Glutamatergic neuron (in vitro differentiated cells): ENCODE measurements around the gene INTS4. TPM values are rescaled to one million over a fixed set of nuclear protein-coding genes. Genes with fewer than 3 reads are reported as not detected.

Experiments
- DNase-seq: peaks from one replicate; pipeline ENCODE4 v3.0.0; 2022
- H3K27ac Mint-ChIP-seq: one replicate; pipeline ENCODE4 v1.8.0; 2020; ENCODE audit warnings: mild to moderate bottlenecking, mixed read lengths, inconsistent platforms; ENCODE audit not compliant: unreplicated experiment
- H3K27me3 Mint-ChIP-seq: one replicate; pipeline ENCODE4 v1.8.0; 2020; ENCODE audit warnings: mild to moderate bottlenecking, moderate library complexity, mixed read lengths, inconsistent platforms; ENCODE audit not compliant: unreplicated experiment
- H3K36me3 Mint-ChIP-seq: one replicate; pipeline ENCODE4 v1.8.0; 2020; ENCODE audit warnings: mild to moderate bottlenecking, mixed read lengths, inconsistent platforms; ENCODE audit not compliant: unreplicated experiment
- H3K4me1 Mint-ChIP-seq: one replicate; pipeline ENCODE4 v1.8.0; 2020; ENCODE audit warnings: mild to moderate bottlenecking, low read depth, mixed read lengths, inconsistent platforms; ENCODE audit not compliant: unreplicated experiment
- H3K4me3 Mint-ChIP-seq: one replicate; pipeline ENCODE4 v1.8.0; 2020; ENCODE audit warnings: mild to moderate bottlenecking, mixed read lengths, inconsistent platforms; ENCODE audit not compliant: unreplicated experiment
- H3K9me3 Mint-ChIP-seq: one replicate; pipeline ENCODE4 v1.8.0; 2020; ENCODE audit warnings: mild to moderate bottlenecking, moderate library complexity, mixed read lengths, inconsistent platforms; ENCODE audit not compliant: unreplicated experiment
- total RNA-seq: library from RNA; stranded (reverse); fragmentation: NEBNext Ultra II Directional; extraction: Animal tissue kit (Norgen Biotek cat#: 25700); gene quantifications from one replicate; pipeline ENCODE4 v1.2.1, GENCODE V29; 2021; ENCODE audit not compliant: unreplicated experiment
- TF ChIP-seq, protein P1 (sequence below): fragments of 200-600 bp; sonication (generic); IDR thresholded peaks from one replicate; pipeline ENCODE4 v1.5.0; 2021; ENCODE audit not compliant: partially characterized antibody, unreplicated experiment

Gene INTS4
- total RNA-seq, 1 donor from 2014 or later = 39.9 TPM

- TF ChIP-seq, protein P1, sequence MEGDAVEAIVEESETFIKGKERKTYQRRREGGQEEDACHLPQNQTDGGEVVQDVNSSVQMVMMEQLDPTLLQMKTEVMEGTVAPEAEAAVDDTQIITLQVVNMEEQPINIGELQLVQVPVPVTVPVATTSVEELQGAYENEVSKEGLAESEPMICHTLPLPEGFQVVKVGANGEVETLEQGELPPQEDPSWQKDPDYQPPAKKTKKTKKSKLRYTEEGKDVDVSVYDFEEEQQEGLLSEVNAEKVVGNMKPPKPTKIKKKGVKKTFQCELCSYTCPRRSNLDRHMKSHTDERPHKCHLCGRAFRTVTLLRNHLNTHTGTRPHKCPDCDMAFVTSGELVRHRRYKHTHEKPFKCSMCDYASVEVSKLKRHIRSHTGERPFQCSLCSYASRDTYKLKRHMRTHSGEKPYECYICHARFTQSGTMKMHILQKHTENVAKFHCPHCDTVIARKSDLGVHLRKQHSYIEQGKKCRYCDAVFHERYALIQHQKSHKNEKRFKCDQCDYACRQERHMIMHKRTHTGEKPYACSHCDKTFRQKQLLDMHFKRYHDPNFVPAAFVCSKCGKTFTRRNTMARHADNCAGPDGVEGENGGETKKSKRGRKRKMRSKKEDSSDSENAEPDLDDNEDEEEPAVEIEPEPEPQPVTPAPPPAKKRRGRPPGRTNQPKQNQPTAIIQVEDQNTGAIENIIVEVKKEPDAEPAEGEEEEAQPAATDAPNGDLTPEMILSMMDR = no peak
- no peak overlapping the region for H3K27ac Mint-ChIP-seq
- no peak overlapping the region for H3K4me3 Mint-ChIP-seq
- H3K27me3 Mint-ChIP-seq = peaks cover 5% of the 10 kb centered on the region
- no peaks in the 10 kb centered on the region for H3K9me3 Mint-ChIP-seq
- H3K4me1 Mint-ChIP-seq = peaks cover 2% of the 10 kb centered on the region
- no peak for DNase-seq
- no peaks in the 10 kb centered on the region for H3K36me3 Mint-ChIP-seq
These were observed 16.8 kb upstream of the INTS4 start for GRCh38 chr11:78011301-78011700.

- Mint-ChIP-seq H3K9me3 (no peaks in the 10 kb centered on the region), H3K36me3 (no peaks in the 10 kb centered on the region), H3K27ac (no peak overlapping the region), H3K4me1 (peaks cover 2% of the 10 kb centered on the region), H3K4me3 (no peak overlapping the region), H3K27me3 (peaks cover 5% of the 10 kb centered on the region)
- TF ChIP-seq, protein P1 = no peak
- no peak for DNase-seq
These were observed 16.3 kb upstream of the INTS4 start for GRCh38 chr11:78010755-78011154.

DNA sequence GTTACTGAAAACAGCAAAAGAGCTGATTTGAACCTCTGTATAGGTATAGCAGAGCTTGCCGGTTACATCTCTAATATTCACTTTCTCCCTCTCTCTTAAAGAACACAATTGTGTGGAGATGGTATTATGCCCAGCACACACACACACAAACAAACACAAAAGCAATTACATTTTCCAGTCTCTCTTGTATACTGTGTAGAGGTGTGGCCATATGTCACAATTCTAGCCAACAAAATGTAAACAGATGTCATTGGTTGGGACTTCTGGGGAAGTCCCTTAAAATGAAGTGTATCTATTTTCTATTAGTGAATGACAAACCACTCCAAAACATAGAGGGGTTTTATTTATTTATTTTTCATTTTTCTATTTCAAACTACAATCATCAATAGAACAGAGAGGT lies 15.8 kb upstream of the INTS4 start:
- Mint-ChIP-seq H3K27me3 (peaks cover 3% of the 10 kb centered on the region), H3K4me3 (no peak overlapping the region), H3K27ac (no peak overlapping the region), H3K36me3 (no peaks in the 10 kb centered on the region), H3K4me1 (peaks cover 2% of the 10 kb centered on the region), H3K9me3 (no peaks in the 10 kb centered on the region)
- DNase-seq = no peak
- TF ChIP-seq, protein P1 = no peak

GRCh38 chr11:78009062-78009461 lies 14.6 kb upstream of the INTS4 start:
- Mint-ChIP-seq H3K4me3 (no peak overlapping the region), H3K27me3 (peaks cover 3% of the 10 kb centered on the region), H3K4me1 (peaks cover 2% of the 10 kb centered on the region), H3K36me3 (no peaks in the 10 kb centered on the region), H3K27ac (no peak overlapping the region), H3K9me3 (peaks cover 4% of the 10 kb centered on the region)
- TF ChIP-seq, protein P1 = no peak
- no peak for DNase-seq

- Mint-ChIP-seq H3K9me3 (peaks cover 5% of the 10 kb centered on the region), H3K27ac (no peak overlapping the region), H3K4me3 (no peak overlapping the region), H3K4me1 (no peaks in the 10 kb centered on the region), H3K27me3 (peaks cover 3% of the 10 kb centered on the region), H3K36me3 (no peaks in the 10 kb centered on the region)
- DNase-seq = no peak
- TF ChIP-seq, protein P1 = peak; percentile 79
These were observed 5.7 kb upstream of the INTS4 start for GRCh38 chr11:78000193-78000592.
